Vagina (tissue), 2 donors: ENCODE measurements around the gene NRARP. TPM values are rescaled to one million over a fixed set of nuclear protein-coding genes. Genes with fewer than 3 reads are reported as not detected.

Experiments
- DNase-seq, 2 donors: peaks; one replicate each; pipeline ENCODE4 v3.0.0-alpha.2; 2017; ENCODE audit errors: extremely low spot score in 2 of 2
- H3K27ac ChIP-seq: fragments of 200-600 bp; sonication (generic); one replicate; pipeline ENCODE4 v1.5.1; 2019
- H3K27me3 ChIP-seq: fragments of 200-600 bp; sonication (generic); one replicate; pipeline ENCODE4 v1.5.1; 2019
- H3K36me3 ChIP-seq, 2 donors: fragments of 200-600 bp; sonication (generic); one replicate each; pipeline ENCODE4 v1.5.1; 2017 to 2019
- H3K4me1 ChIP-seq: fragments of 200-600 bp; sonication (generic); one replicate; pipeline ENCODE4 v1.5.1; 2019
- H3K4me3 ChIP-seq, 2 donors: fragments of 200-600 bp; sonication (generic); 1 replicate in 1 of 2; 2 replicates in 1 of 2; pipeline ENCODE4 v1.5.1; 2016 to 2019
- H3K9me3 ChIP-seq: fragments of 200-600 bp; sonication (generic); one replicate; pipeline ENCODE4 v1.5.1; 2019
- POLR2A ChIP-seq, 2 donors: fragments of 450-650 bp; IDR thresholded peaks; one replicate each; pipeline ENCODE4 v1.6.1; 2017; ENCODE audit warnings: antibody characterized with exemption in 2 of 2, mild to moderate bottlenecking in 2 of 2, moderate library complexity in 2 of 2
- POLR2AphosphoS5 ChIP-seq, 2 donors: sonication (generic); formaldehyde crosslinking; IDR thresholded peaks; one replicate each; pipeline ENCODE4 v1.9.0; 2017; ENCODE audit warnings: antibody characterized with exemption in 2 of 2, mild to moderate bottlenecking in 2 of 2, low read depth in 1 of 2; ENCODE audit not compliant: insufficient read depth in 1 of 2
- intact Hi-C: fragments of 100-400 bp; cut with DNase I; formaldehyde crosslinking; loops from one replicate; pipeline ENCODE4 v1.15.1; 2023
- total RNA-seq: library from RNA; depleted of rRNA; stranded (reverse); fragments of >200 nt; gene quantifications from one replicate; pipeline ENCODE4 v1.2.3, GENCODE V29; 2016
- TF ChIP-seq, protein P1 (sequence below), 3 experiments: fragments of 450-650 bp in 2 of 3; fragments of 200-600 bp in 1 of 3; sonication (generic) in 1 of 3; IDR thresholded peaks; one replicate each; pipeline ENCODE4 v1.5.1; 2017 to 2019; ENCODE audit warnings: antibody characterized with exemption in 3 of 3, mild to moderate bottlenecking in 2 of 3, moderate library complexity in 2 of 3

NRARP gene
- total RNA-seq, 1 donor from 2014 or later = 29.5 TPM

DNA sequence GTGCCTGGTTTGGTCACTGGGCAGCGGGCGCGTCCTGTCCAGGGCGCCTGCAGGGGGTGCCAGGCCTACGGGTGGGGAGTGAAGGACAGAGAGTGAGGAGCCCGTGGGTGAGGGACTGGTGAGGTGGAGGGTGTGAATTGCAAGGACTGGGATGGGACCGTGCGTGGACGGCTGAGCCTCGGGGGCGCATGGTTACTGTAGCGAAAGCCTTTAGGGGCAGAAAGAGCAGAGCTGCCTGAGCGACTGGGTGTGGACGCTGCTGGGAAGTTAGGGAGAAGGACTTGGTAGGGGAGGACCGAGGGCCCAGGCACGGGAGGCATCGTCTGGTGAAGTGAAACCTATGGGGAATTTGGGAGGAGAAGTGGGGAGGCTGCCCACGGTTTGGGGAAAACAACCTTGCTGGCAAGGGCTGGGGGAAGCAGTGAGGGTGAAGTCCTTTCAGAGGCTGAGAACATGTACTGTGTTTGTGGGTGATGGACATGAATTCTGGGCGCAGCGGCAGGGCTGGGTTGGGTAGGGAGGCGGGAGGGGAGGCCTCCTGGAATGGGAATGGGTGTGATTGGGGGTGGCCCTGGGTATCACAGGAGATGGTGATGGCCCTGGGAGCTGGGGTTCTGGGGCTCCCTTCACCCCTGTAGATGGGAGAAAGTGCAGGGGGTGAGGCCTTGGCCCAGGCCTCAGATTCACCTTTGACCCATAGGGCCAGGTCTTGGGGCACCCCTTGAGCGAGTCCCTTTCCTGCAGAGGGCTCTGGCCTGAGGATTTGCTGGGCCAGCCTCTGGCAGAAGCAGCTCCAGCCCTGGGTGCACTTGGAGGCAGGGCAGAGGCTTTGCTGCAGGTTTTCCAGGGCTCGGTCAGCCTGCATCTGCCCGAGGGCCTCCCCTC, 26.2 kb downstream of the NRARP start:
- TF ChIP-seq POLR2A (IDR thresholded peaks at IDR 0.05) = no peak
- no peak for TF ChIP-seq POLR2AphosphoS5 (IDR thresholded peaks at IDR 0.05; ENCODE audit: insufficient read depth in 1 of 2, low read depth in 1 of 2)
- TF ChIP-seq, protein P1, sequence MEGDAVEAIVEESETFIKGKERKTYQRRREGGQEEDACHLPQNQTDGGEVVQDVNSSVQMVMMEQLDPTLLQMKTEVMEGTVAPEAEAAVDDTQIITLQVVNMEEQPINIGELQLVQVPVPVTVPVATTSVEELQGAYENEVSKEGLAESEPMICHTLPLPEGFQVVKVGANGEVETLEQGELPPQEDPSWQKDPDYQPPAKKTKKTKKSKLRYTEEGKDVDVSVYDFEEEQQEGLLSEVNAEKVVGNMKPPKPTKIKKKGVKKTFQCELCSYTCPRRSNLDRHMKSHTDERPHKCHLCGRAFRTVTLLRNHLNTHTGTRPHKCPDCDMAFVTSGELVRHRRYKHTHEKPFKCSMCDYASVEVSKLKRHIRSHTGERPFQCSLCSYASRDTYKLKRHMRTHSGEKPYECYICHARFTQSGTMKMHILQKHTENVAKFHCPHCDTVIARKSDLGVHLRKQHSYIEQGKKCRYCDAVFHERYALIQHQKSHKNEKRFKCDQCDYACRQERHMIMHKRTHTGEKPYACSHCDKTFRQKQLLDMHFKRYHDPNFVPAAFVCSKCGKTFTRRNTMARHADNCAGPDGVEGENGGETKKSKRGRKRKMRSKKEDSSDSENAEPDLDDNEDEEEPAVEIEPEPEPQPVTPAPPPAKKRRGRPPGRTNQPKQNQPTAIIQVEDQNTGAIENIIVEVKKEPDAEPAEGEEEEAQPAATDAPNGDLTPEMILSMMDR (IDR thresholded peaks at IDR 0.05) = no peak
- no peak overlapping the region for H3K27ac ChIP-seq
- H3K4me1 ChIP-seq = peaks cover 44% of the 10 kb centered on the region
- no peaks in the 10 kb centered on the region for H3K9me3 ChIP-seq
- DNase-seq = peak in 1 of 2 donors; percentile 83
- intact Hi-C loops = no loop called here
- H3K4me3 ChIP-seq = no peak overlapping the region
- no peaks in the 10 kb centered on the region for H3K27me3 ChIP-seq
- H3K36me3 ChIP-seq = peaks cover 0 to 11% of the 10 kb centered on the region in 2 donors

DNA sequence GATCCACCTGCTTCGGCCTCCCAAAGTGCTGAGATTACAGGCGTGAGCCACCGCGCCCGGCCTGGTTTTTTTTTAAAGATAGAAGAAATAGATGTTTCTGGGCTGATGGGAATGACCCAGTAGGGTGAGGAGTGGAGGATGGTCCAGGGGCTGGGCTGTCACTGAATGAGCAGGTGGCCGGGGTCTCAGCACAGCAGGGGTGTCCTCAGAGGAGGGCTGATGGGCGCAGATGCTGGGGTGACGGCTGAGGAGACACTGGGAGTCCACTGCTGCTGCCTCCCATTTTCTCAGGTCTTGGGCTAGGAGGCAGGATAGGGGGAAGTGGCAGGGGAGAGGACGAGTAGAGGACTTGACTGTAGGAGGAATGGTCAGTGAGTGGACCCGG, 26.9 kb downstream of the NRARP start:
- Histone ChIP-seq H3K4me1 (peaks cover 39% of the 10 kb centered on the region), H3K27ac (no peak overlapping the region), H3K27me3 (no peaks in the 10 kb centered on the region), H3K4me3 (no peak overlapping the region), H3K36me3 (peaks cover 0 to 11% of the 10 kb centered on the region in 2 donors), H3K9me3 (no peaks in the 10 kb centered on the region)
- intact Hi-C loops = no loop called here
- TF ChIP-seq POLR2A (IDR thresholded peaks at IDR 0.05) (no peak), POLR2AphosphoS5 (IDR thresholded peaks at IDR 0.05; ENCODE audit: insufficient read depth in 1 of 2, low read depth in 1 of 2) (no peak)
- TF ChIP-seq, protein P1 (IDR thresholded peaks at IDR 0.05) = no peak
- no peak for DNase-seq

GRCh38 chr9:137273611-137274320, 28.3 kb downstream of the NRARP start:
- TF ChIP-seq, protein P1 (IDR thresholded peaks at IDR 0.05) = no peak
- no peak for TF ChIP-seq POLR2AphosphoS5 (IDR thresholded peaks at IDR 0.05; ENCODE audit: insufficient read depth in 1 of 2, low read depth in 1 of 2)
- no peak for TF ChIP-seq POLR2A (IDR thresholded peaks at IDR 0.05)
- Histone ChIP-seq H3K27ac (no peak overlapping the region), H3K4me3 (no peak overlapping the region), H3K4me1 (peaks cover 46% of the 10 kb centered on the region), H3K27me3 (no peaks in the 10 kb centered on the region), H3K9me3 (no peaks in the 10 kb centered on the region), H3K36me3 (peaks cover 0 to 11% of the 10 kb centered on the region in 2 donors)
- intact Hi-C loops = no loop called here
- no peak for DNase-seq

DNA sequence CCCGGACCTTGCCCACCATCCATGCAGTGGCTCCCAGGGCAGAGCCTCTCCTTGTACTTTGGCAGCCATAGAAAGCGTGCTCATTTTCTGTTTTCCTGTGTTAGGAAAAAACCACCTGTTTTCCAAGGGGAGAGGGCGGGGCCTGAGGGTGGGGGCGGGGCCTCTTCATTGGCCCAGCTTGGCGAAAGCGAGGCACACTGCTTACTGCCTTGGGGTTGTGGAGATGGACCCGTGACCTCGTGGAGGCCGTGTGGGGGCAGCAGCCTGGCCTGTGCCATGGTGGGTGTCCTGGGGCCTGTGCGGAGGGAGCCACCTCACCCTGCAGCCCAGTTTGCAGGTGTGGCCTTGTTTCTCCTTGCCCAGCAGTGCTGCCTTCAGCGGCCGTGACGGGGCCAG, 29.0 kb downstream of the NRARP start:
- H3K36me3 ChIP-seq = peaks cover 0 to 12% of the 10 kb centered on the region in 2 donors
- peak in 1 of 2 donors; percentile 62 for DNase-seq
- no peaks in the 10 kb centered on the region for H3K9me3 ChIP-seq
- no peaks in the 10 kb centered on the region for H3K27me3 ChIP-seq
- H3K4me3 ChIP-seq = no peak overlapping the region
- intact Hi-C loops = no loop called here
- TF ChIP-seq POLR2A (IDR thresholded peaks at IDR 0.05) (no peak), POLR2AphosphoS5 (IDR thresholded peaks at IDR 0.05; ENCODE audit: insufficient read depth in 1 of 2, low read depth in 1 of 2) (no peak)
- TF ChIP-seq, protein P1 (IDR thresholded peaks at IDR 0.05) = no peak
- H3K27ac ChIP-seq = no peak overlapping the region
- peaks cover 44% of the 10 kb centered on the region for H3K4me1 ChIP-seq
